ENCODE measurements around the gene MB21D2.

GRCh38 chr3:192879346-192880031, 38.2 kb downstream of the MB21D2 start:
- TF ChIP-seq POLR2A (IDR thresholded peaks at IDR 0.05) (no peak), CTCF (IDR thresholded peaks at IDR 0.05) (no peak)
